Liver (tissue), 3 donors: ENCODE results near the gene RASL10B.

ENCODE experiments used
- FOXA1 ChIP-seq: IDR thresholded peaks from 2 replicates; pipeline ENCODE4 v1.6.1; 2016; ENCODE audit warnings: antibody characterized with exemption
- JUND ChIP-seq, 2 donors: IDR thresholded peaks; 2 replicates each; pipeline ENCODE4 v1.6.1; 2016; ENCODE audit warnings: antibody characterized with exemption in 2 of 2
- RAD21 ChIP-seq, 2 donors: IDR thresholded peaks; 2 replicates each; pipeline ENCODE4 v1.6.1; 2016; ENCODE audit warnings: antibody characterized with exemption in 2 of 2, mild to moderate bottlenecking in 2 of 2
- SP1 ChIP-seq: IDR thresholded peaks from 2 replicates; pipeline ENCODE4 v1.6.1; 2018; ENCODE audit warnings: antibody characterized with exemption, mild to moderate bottlenecking
- TAF1 ChIP-seq: conservative IDR thresholded peaks from 2 replicates; pipeline ENCODE4 v1.6.1; 2016; ENCODE audit warnings: antibody characterized with exemption, mild to moderate bottlenecking
- TF ChIP-seq, protein P1 (sequence below): IDR thresholded peaks from 2 replicates; pipeline ENCODE4 v1.6.1; 2016; ENCODE audit warnings: antibody characterized with exemption
- TF ChIP-seq, protein P2 (sequence below): fragments of 150-350 bp; IDR thresholded peaks from 2 replicates; pipeline ENCODE4 v1.5.1; 2017; ENCODE audit warnings: improper control_type of control experiment, low read depth, low read length; ENCODE audit not compliant: missing input control
- TF ChIP-seq, protein P3 (sequence below): IDR thresholded peaks from 2 replicates; pipeline ENCODE4 v1.6.1; 2016; ENCODE audit warnings: antibody characterized with exemption, mild to moderate bottlenecking
- donor health status: healthy.
- donor health status: healthy.

DNA sequence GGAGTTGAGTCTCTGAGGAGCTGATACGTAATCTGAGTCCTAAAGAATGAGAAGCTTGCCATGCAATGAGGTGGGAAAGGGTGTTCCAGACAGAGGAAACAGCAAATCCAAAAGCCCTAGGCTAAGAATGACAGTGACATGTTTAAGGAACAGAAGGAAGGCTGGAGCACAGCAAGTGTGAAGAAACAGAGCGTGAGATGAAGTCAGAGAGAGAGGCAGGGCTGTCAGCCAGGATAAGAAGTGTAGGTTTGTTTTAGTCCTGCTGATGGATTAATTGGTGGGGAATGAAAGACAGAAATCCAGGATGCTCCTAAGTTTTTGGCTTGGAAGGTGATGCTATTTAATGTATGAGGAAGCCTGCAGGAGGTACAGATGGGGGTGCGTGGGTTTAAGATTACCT is 49.5 kb downstream of the RASL10B start:
- TF ChIP-seq, protein P1, sequence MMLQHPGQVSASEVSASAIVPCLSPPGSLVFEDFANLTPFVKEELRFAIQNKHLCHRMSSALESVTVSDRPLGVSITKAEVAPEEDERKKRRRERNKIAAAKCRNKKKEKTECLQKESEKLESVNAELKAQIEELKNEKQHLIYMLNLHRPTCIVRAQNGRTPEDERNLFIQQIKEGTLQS, result no peak
- TF ChIP-seq, protein P2, sequence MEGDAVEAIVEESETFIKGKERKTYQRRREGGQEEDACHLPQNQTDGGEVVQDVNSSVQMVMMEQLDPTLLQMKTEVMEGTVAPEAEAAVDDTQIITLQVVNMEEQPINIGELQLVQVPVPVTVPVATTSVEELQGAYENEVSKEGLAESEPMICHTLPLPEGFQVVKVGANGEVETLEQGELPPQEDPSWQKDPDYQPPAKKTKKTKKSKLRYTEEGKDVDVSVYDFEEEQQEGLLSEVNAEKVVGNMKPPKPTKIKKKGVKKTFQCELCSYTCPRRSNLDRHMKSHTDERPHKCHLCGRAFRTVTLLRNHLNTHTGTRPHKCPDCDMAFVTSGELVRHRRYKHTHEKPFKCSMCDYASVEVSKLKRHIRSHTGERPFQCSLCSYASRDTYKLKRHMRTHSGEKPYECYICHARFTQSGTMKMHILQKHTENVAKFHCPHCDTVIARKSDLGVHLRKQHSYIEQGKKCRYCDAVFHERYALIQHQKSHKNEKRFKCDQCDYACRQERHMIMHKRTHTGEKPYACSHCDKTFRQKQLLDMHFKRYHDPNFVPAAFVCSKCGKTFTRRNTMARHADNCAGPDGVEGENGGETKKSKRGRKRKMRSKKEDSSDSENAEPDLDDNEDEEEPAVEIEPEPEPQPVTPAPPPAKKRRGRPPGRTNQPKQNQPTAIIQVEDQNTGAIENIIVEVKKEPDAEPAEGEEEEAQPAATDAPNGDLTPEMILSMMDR, result no peak
- TF ChIP-seq TAF1 (no peak), RAD21 (IDR thresholded peaks at IDR 0.05) (no peak), SP1 (no peak), JUND (IDR thresholded peaks at IDR 0.05) (no peak), FOXA1 (no peak)
- TF ChIP-seq, protein P3, sequence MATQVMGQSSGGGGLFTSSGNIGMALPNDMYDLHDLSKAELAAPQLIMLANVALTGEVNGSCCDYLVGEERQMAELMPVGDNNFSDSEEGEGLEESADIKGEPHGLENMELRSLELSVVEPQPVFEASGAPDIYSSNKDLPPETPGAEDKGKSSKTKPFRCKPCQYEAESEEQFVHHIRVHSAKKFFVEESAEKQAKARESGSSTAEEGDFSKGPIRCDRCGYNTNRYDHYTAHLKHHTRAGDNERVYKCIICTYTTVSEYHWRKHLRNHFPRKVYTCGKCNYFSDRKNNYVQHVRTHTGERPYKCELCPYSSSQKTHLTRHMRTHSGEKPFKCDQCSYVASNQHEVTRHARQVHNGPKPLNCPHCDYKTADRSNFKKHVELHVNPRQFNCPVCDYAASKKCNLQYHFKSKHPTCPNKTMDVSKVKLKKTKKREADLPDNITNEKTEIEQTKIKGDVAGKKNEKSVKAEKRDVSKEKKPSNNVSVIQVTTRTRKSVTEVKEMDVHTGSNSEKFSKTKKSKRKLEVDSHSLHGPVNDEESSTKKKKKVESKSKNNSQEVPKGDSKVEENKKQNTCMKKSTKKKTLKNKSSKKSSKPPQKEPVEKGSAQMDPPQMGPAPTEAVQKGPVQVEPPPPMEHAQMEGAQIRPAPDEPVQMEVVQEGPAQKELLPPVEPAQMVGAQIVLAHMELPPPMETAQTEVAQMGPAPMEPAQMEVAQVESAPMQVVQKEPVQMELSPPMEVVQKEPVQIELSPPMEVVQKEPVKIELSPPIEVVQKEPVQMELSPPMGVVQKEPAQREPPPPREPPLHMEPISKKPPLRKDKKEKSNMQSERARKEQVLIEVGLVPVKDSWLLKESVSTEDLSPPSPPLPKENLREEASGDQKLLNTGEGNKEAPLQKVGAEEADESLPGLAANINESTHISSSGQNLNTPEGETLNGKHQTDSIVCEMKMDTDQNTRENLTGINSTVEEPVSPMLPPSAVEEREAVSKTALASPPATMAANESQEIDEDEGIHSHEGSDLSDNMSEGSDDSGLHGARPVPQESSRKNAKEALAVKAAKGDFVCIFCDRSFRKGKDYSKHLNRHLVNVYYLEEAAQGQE, result no peak
